HepG2 (cell line): ENCODE data around the gene AK2. TPM values are rescaled to one million over a fixed set of nuclear protein-coding genes. Genes with fewer than 3 reads are reported as not detected.
A peak's percentile ranks its signal among the peaks of the same experiment; 100 is the strongest.

ENCODE experiments used
- AGO2 ChIP-seq: fragments of 200-400 bp; formaldehyde crosslinking; optimal IDR thresholded peaks from 2 replicates; pipeline ENCODE3; 2017; ENCODE audit warnings: mild to moderate bottlenecking, low read depth, low read length, moderate library complexity
- CCAR2 ChIP-seq: fragments of 200-400 bp; formaldehyde crosslinking; optimal IDR thresholded peaks from 2 replicates; pipeline ENCODE3; 2018; ENCODE audit warnings: low read depth, mild to moderate bottlenecking, low read length, moderate library complexity
- EEA1 ChIP-seq: sonication (generic); formaldehyde crosslinking; IDR thresholded peaks from 2 replicates; pipeline ENCODE4 v1.5.1; 2020; ENCODE audit warnings: mild to moderate bottlenecking, missing genetic modification reagents, borderline replicate concordance
- IKZF4 ChIP-seq: sonication (generic); formaldehyde crosslinking; IDR thresholded peaks from 2 replicates; pipeline ENCODE4 v1.5.1; 2020; ENCODE audit warnings: borderline replicate concordance, mild to moderate bottlenecking, low read depth, missing genetic modification reagents; ENCODE audit errors: not compliant biosample characterization
- MAX ChIP-seq: IDR thresholded peaks from 2 replicates; pipeline ENCODE4 v1.6.1; 2012; ENCODE audit warnings: inconsistent platforms
- MIXL1 ChIP-seq: IDR thresholded peaks from 2 replicates; pipeline ENCODE4 v1.6.1; 2016
- NFRKB ChIP-seq: fragments of 450-650 bp; IDR thresholded peaks from 2 replicates; pipeline ENCODE4 v1.6.1; 2017
- RFXAP ChIP-seq: sonication (generic); formaldehyde crosslinking; IDR thresholded peaks from 2 replicates; pipeline ENCODE4 v1.4.0; 2020; ENCODE audit warnings: missing genetic modification reagents, borderline replicate concordance
- YEATS4 ChIP-seq: sonication (generic); formaldehyde crosslinking; IDR thresholded peaks from 2 replicates; pipeline ENCODE4 v1.4.0; 2020; ENCODE audit warnings: missing genetic modification reagents, borderline replicate concordance
- ZFP82 ChIP-seq: sonication (generic); formaldehyde crosslinking; IDR thresholded peaks from 2 replicates; pipeline ENCODE4 v1.5.1; 2020; ENCODE audit warnings: mild to moderate bottlenecking, missing genetic modification reagents, borderline replicate concordance
- ZNF547 ChIP-seq: sonication (generic); formaldehyde crosslinking; IDR thresholded peaks from 2 replicates; pipeline ENCODE4 v1.5.1; 2020; ENCODE audit warnings: mild to moderate bottlenecking, missing genetic modification reagents
- ZNF670 ChIP-seq: sonication (generic); formaldehyde crosslinking; IDR thresholded peaks from 2 replicates; pipeline ENCODE4 v1.8.0; 2022; ENCODE audit warnings: mild to moderate bottlenecking, missing genetic modification reagents, borderline replicate concordance
- ZNF672 ChIP-seq: sonication (generic); formaldehyde crosslinking; IDR thresholded peaks from 2 replicates; pipeline ENCODE4 v1.8.1; 2022; ENCODE audit warnings: missing genetic modification reagents
- ZNF790 ChIP-seq: sonication (generic); formaldehyde crosslinking; IDR thresholded peaks from 2 replicates; pipeline ENCODE4 v1.8.0; 2022; ENCODE audit warnings: missing genetic modification reagents, mild to moderate bottlenecking, borderline replicate concordance
- polyA plus RNA-seq, 8 experiments: library from polyadenylated mRNA; depleted of rRNA in 3 of 8; stranded (reverse) in 7 of 8; unstranded in 1 of 8; fragments of >200 nt; fragmentation: Illumina TruSeq in 4 of 8; extraction: Trizol in 4 of 8; gene quantifications; 2 replicates each; pipeline versions ENCODE4 v1.2.1 to v1.2.3, GENCODE V29; 2011 to 2016; ENCODE audit warnings: low read depth in 4 of 8, missing spikeins in 1 of 8, mixed read lengths in 1 of 8; ENCODE audit not compliant: insufficient read depth in 1 of 8
- total RNA-seq, 5 experiments: library from RNA; depleted of rRNA; stranded (reverse); fragments of >200 nt; fragmentation: Illumina TruSeq; extraction: Trizol; gene quantifications; 2 replicates each; pipeline ENCODE4 v1.2.3, GENCODE V29; 2016; ENCODE audit warnings: low read depth in 1 of 5
- TF ChIP-seq, protein P1 (sequence below): sonication (generic); formaldehyde crosslinking; IDR thresholded peaks from 2 replicates; pipeline ENCODE4 v1.4.0; 2020; ENCODE audit warnings: mild to moderate bottlenecking, missing genetic modification reagents
- TF ChIP-seq, protein P2 (sequence below): sonication (generic); formaldehyde crosslinking; IDR thresholded peaks from 2 replicates; pipeline ENCODE4 v1.5.1; 2020; ENCODE audit warnings: mild to moderate bottlenecking, moderate library complexity, missing genetic modification reagents
- TF ChIP-seq, protein P3 (sequence below): IDR thresholded peaks from 2 replicates; pipeline ENCODE4 v1.6.1; 2016; ENCODE audit warnings: low read depth, missing genetic modification reagents, missing compliant biosample characterization

Gene AK2
- total and polyA plus RNA-seq, 2 of the 13 experiments (the other 11 are each of a cell fraction or from before 2014, with no cell fraction given) = 170 to 188 TPM

GRCh38 chr1:32963746-32964460 is 72.8 kb downstream of the AK2 start (continued):
- TF ChIP-seq EEA1 (CRISPR knock-in tag) = 0 out of 2 replicates have a peak, but pooled peaks have one; percentile 27
- no peak for TF ChIP-seq IKZF4 (CRISPR knock-in tag)
- peak; percentile 67 for TF ChIP-seq AGO2
- TF ChIP-seq ZFP82 (CRISPR knock-in tag) = no peak
- 0 out of 2 replicates have a peak, but pooled peaks have one; percentile 17 for TF ChIP-seq YEATS4 (CRISPR knock-in tag)
- TF ChIP-seq, protein P1, sequence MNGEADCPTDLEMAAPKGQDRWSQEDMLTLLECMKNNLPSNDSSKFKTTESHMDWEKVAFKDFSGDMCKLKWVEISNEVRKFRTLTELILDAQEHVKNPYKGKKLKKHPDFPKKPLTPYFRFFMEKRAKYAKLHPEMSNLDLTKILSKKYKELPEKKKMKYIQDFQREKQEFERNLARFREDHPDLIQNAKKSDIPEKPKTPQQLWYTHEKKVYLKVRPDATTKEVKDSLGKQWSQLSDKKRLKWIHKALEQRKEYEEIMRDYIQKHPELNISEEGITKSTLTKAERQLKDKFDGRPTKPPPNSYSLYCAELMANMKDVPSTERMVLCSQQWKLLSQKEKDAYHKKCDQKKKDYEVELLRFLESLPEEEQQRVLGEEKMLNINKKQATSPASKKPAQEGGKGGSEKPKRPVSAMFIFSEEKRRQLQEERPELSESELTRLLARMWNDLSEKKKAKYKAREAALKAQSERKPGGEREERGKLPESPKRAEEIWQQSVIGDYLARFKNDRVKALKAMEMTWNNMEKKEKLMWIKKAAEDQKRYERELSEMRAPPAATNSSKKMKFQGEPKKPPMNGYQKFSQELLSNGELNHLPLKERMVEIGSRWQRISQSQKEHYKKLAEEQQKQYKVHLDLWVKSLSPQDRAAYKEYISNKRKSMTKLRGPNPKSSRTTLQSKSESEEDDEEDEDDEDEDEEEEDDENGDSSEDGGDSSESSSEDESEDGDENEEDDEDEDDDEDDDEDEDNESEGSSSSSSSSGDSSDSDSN (CRISPR knock-in tag) = peak; percentile 74
- no peak for TF ChIP-seq RFXAP
- no peak for TF ChIP-seq ZNF672 (CRISPR knock-in tag)
- TF ChIP-seq ZNF670 (CRISPR knock-in tag) = no peak
- TF ChIP-seq ZNF547 = no peak; the same call in 1 of the 2 replicates
- TF ChIP-seq, protein P2, sequence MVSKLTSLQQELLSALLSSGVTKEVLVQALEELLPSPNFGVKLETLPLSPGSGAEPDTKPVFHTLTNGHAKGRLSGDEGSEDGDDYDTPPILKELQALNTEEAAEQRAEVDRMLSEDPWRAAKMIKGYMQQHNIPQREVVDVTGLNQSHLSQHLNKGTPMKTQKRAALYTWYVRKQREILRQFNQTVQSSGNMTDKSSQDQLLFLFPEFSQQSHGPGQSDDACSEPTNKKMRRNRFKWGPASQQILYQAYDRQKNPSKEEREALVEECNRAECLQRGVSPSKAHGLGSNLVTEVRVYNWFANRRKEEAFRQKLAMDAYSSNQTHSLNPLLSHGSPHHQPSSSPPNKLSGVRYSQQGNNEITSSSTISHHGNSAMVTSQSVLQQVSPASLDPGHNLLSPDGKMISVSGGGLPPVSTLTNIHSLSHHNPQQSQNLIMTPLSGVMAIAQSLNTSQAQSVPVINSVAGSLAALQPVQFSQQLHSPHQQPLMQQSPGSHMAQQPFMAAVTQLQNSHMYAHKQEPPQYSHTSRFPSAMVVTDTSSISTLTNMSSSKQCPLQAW (CRISPR knock-in tag) = no peak
- no peak for TF ChIP-seq CCAR2
- TF ChIP-seq, protein P3, sequence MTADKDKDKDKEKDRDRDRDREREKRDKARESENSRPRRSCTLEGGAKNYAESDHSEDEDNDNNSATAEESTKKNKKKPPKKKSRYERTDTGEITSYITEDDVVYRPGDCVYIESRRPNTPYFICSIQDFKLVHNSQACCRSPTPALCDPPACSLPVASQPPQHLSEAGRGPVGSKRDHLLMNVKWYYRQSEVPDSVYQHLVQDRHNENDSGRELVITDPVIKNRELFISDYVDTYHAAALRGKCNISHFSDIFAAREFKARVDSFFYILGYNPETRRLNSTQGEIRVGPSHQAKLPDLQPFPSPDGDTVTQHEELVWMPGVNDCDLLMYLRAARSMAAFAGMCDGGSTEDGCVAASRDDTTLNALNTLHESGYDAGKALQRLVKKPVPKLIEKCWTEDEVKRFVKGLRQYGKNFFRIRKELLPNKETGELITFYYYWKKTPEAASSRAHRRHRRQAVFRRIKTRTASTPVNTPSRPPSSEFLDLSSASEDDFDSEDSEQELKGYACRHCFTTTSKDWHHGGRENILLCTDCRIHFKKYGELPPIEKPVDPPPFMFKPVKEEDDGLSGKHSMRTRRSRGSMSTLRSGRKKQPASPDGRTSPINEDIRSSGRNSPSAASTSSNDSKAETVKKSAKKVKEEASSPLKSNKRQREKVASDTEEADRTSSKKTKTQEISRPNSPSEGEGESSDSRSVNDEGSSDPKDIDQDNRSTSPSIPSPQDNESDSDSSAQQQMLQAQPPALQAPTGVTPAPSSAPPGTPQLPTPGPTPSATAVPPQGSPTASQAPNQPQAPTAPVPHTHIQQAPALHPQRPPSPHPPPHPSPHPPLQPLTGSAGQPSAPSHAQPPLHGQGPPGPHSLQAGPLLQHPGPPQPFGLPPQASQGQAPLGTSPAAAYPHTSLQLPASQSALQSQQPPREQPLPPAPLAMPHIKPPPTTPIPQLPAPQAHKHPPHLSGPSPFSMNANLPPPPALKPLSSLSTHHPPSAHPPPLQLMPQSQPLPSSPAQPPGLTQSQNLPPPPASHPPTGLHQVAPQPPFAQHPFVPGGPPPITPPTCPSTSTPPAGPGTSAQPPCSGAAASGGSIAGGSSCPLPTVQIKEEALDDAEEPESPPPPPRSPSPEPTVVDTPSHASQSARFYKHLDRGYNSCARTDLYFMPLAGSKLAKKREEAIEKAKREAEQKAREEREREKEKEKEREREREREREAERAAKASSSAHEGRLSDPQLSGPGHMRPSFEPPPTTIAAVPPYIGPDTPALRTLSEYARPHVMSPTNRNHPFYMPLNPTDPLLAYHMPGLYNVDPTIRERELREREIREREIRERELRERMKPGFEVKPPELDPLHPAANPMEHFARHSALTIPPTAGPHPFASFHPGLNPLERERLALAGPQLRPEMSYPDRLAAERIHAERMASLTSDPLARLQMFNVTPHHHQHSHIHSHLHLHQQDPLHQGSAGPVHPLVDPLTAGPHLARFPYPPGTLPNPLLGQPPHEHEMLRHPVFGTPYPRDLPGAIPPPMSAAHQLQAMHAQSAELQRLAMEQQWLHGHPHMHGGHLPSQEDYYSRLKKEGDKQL (CRISPR knock-in tag) = no peak
- TF ChIP-seq MAX = 0 out of 2 replicates have a peak, but pooled peaks have one; percentile 28
- TF ChIP-seq ZNF790 = no peak
- no peak for TF ChIP-seq MIXL1 (CRISPR knock-in tag)
- no peak for TF ChIP-seq NFRKB
